ENCODE results near the gene STAM. TPM values are rescaled to one million over a fixed set of nuclear protein-coding genes. Genes with fewer than 3 reads are reported as not detected.

The STAM gene
- polyA plus RNA-seq, 1 of the 3 experiments (the other 2 are of a cell fraction) = 19.1 TPM

DNA sequence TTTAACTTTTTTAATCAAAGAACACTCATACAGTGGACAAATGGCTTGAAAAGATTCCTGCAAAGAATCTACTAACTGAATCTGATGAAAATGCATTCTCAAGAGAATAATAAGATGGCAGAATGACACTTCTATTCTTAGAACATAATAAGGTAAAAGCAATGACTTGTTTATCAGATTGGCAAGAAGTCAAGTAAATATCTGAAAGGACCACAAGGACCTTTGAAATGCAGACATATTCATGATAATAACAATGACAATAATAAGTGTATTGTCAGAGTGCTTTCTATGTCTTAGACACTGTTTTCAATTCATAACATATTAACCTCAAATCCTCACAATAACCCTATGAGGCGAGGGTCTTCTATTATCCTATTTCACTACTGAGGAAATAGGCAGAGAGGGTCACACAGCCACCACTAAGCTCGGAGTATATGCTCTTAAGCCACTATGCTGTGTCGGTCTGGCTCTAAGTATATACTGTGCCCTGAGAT lies 37.4 kb upstream of the STAM start:
- TF ChIP-seq CHD2 (IDR thresholded peaks at IDR 0.05; ENCODE audit: low read length, partially characterized antibody) (no peak), FOXJ3 (CRISPR knock-in tag; IDR thresholded peaks at IDR 0.05) (no peak), NRF1 (IDR thresholded peaks at IDR 0.05; ENCODE audit: low read depth, low read length) (no peak)
- TF ChIP-seq, protein P1, sequence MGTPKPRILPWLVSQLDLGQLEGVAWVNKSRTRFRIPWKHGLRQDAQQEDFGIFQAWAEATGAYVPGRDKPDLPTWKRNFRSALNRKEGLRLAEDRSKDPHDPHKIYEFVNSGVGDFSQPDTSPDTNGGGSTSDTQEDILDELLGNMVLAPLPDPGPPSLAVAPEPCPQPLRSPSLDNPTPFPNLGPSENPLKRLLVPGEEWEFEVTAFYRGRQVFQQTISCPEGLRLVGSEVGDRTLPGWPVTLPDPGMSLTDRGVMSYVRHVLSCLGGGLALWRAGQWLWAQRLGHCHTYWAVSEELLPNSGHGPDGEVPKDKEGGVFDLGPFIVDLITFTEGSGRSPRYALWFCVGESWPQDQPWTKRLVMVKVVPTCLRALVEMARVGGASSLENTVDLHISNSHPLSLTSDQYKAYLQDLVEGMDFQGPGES (IDR thresholded peaks at IDR 0.05; ENCODE audit: low read depth, low read length) = no peak
- no peak for DNase-seq
- H3K27me3 ChIP-seq (ENCODE audit: insufficient read depth) = no peaks in the 10 kb centered on the region
- peaks cover 2 to 9% of the 10 kb centered on the region in 2 experiments for H3K36me3 ChIP-seq (replicated peaks in 1 of 2; ENCODE audit: control insufficient read depth in 1 of 2, insufficient read depth in 2 of 2, low read length in 1 of 2)
- no peak overlapping the region for H3K9ac ChIP-seq
- H4K20me1 ChIP-seq (ENCODE audit: insufficient read depth) = no peaks in the 10 kb centered on the region
- H3K4me1 ChIP-seq (ENCODE audit: control insufficient read depth in 1 of 2, insufficient read depth in 2 of 2, low read depth in 1 of 2, low read length in 1 of 2) = no peaks in the 10 kb centered on the region
- no peaks in the 10 kb centered on the region for H3F3A ChIP-seq (replicated peaks; ENCODE audit: insufficient read depth)
- H3K9me3 ChIP-seq = no peaks in the 10 kb centered on the region
- ChIA-PET POLR2A (no interaction called here), CTCF (interaction anchor here (0.5 to 1.8 kb wide), 7 partner anchors 10 to 610 kb away, joined by 3 to 9 read pairs (median 4); no protein-coding TSS in a partner anchor)
- H3K27ac ChIP-seq (ENCODE audit: low read depth in 2 of 2, low read length in 1 of 2) = no peak overlapping the region
- H3K4me2 ChIP-seq = no peak overlapping the region
- no peak overlapping the region for H2AFZ ChIP-seq (ENCODE audit: low read depth)
- H3K4me3 ChIP-seq (ENCODE audit: low read depth in 2 of 2, low read length in 1 of 2) = no peak overlapping the region
- 75% methylated on average over 3 of the region's 3 CpGs for WGBS (ENCODE audit: low lambda C conversion rate)
- no peaks in the 10 kb centered on the region for H3K9me2 ChIP-seq
- H3K79me2 ChIP-seq (ENCODE audit: insufficient read depth) = peaks cover 36% of the 10 kb centered on the region; the same call in 1 of the 2 replicates

DNA sequence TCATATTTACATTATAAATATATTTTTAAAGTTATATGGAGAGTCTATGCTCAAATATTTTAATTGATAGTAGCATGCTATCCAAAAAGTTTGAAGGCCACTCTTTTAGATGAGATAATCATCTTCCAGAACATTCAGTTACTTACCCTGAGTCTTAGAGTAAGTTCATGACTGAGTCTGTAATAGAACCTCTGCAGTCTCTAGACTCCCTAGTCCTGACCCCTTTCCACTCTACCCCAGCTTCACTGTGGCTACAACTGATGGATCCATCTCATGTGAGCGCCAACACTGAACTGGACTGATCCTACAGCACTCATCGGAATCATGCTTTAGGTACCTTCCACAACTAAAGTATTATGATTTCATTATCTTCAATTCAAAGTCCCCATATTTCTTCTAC lies 36.9 kb upstream of the STAM start:
- Histone ChIP-seq H3F3A (replicated peaks; ENCODE audit: insufficient read depth) (no peaks in the 10 kb centered on the region), H3K27me3 (ENCODE audit: insufficient read depth) (no peaks in the 10 kb centered on the region), H3K4me3 (ENCODE audit: low read depth in 2 of 2, low read length in 1 of 2) (no peak overlapping the region), H3K9ac (no peak overlapping the region), H3K4me1 (ENCODE audit: control insufficient read depth in 1 of 2, insufficient read depth in 2 of 2, low read depth in 1 of 2, low read length in 1 of 2) (no peaks in the 10 kb centered on the region), H2AFZ (ENCODE audit: low read depth) (no peak overlapping the region), H3K36me3 (replicated peaks in 1 of 2; ENCODE audit: control insufficient read depth in 1 of 2, insufficient read depth in 2 of 2, low read length in 1 of 2) (peaks cover 2 to 9% of the 10 kb centered on the region in 2 experiments), H3K79me2 (ENCODE audit: insufficient read depth) (peaks cover 36% of the 10 kb centered on the region; the same call in 1 of the 2 replicates), H3K9me3 (no peaks in the 10 kb centered on the region), H4K20me1 (ENCODE audit: insufficient read depth) (no peaks in the 10 kb centered on the region), H3K27ac (ENCODE audit: low read depth in 2 of 2, low read length in 1 of 2) (no peak overlapping the region), H3K9me2 (no peaks in the 10 kb centered on the region), H3K4me2 (no peak overlapping the region)
- ChIA-PET POLR2A (no interaction called here), CTCF (interaction anchor here (1.1 to 1.8 kb wide), 4 partner anchors 10 to 186 kb away, joined by 3 to 9 read pairs (median 4); no protein-coding TSS in a partner anchor)
- DNase-seq = no peak
- 66% methylated on average over 2 of the region's 2 CpGs for WGBS (ENCODE audit: low lambda C conversion rate)
- no peak for TF ChIP-seq FOSL2 (IDR thresholded peaks at IDR 0.05; ENCODE audit: borderline replicate concordance, low read depth)
- no peak for TF ChIP-seq NFIC (IDR thresholded peaks at IDR 0.05; ENCODE audit: borderline replicate concordance)
- TF ChIP-seq JUND (IDR thresholded peaks at IDR 0.05) = no peak
- TF ChIP-seq GATA2 (CRISPR knock-in tag; IDR thresholded peaks at IDR 0.05) = no peak
- no peak for TF ChIP-seq REST (IDR thresholded peaks at IDR 0.05; ENCODE audit: low read depth, low read length)
- TF ChIP-seq MEF2A (IDR thresholded peaks at IDR 0.05; ENCODE audit: borderline replicate concordance, low read depth) = no peak
- no peak for TF ChIP-seq POLR2AphosphoS5 (IDR thresholded peaks at IDR 0.05; ENCODE audit: low read depth, low read length)
- no peak for TF ChIP-seq RAD21 (IDR thresholded peaks at IDR 0.05; ENCODE audit: low read length)
- no peak for TF ChIP-seq RXRA (IDR thresholded peaks at IDR 0.05; ENCODE audit: borderline replicate concordance, low read depth)
- TF ChIP-seq, protein P1 (IDR thresholded peaks at IDR 0.05; ENCODE audit: low read depth, low read length) = no peak
- TF ChIP-seq RCOR1 (IDR thresholded peaks at IDR 0.05; ENCODE audit: low read length) = no peak
- no peak for TF ChIP-seq TEAD4 (IDR thresholded peaks at IDR 0.05; ENCODE audit: borderline replicate concordance, insufficient read depth)
- no peak for TF ChIP-seq TCF12 (IDR thresholded peaks at IDR 0.05)
- TF ChIP-seq CHD2 (IDR thresholded peaks at IDR 0.05; ENCODE audit: low read length, partially characterized antibody) = no peak
- no peak for TF ChIP-seq EZH2phosphoT487 (IDR thresholded peaks at IDR 0.05; ENCODE audit: borderline replicate concordance, low read depth)
- TF ChIP-seq FOXJ3 (CRISPR knock-in tag; IDR thresholded peaks at IDR 0.05) = no peak
- TF ChIP-seq, protein P2, sequence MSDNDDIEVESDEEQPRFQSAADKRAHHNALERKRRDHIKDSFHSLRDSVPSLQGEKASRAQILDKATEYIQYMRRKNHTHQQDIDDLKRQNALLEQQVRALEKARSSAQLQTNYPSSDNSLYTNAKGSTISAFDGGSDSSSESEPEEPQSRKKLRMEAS (IDR thresholded peaks at IDR 0.05; ENCODE audit: low read depth) = no peak
- TF ChIP-seq, protein P3, sequence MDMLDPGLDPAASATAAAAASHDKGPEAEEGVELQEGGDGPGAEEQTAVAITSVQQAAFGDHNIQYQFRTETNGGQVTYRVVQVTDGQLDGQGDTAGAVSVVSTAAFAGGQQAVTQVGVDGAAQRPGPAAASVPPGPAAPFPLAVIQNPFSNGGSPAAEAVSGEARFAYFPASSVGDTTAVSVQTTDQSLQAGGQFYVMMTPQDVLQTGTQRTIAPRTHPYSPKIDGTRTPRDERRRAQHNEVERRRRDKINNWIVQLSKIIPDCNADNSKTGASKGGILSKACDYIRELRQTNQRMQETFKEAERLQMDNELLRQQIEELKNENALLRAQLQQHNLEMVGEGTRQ (IDR thresholded peaks at IDR 0.05; ENCODE audit: borderline replicate concordance, low read depth, low read length) = no peak

Data from SK-N-SH (cell line).